SK-N-MC (cell line): ENCODE results near the gene KIFBP.

Source experiments
- EZH2 ChIP-seq: fragments of 200-600 bp; sonication (generic); IDR thresholded peaks from one replicate; pipeline ENCODE4 v1.6.1; 2017; ENCODE audit warnings: antibody characterized with exemption
- FOXP2 ChIP-seq: optimal IDR thresholded peaks from 2 replicates; pipeline ENCODE3; 2011; ENCODE audit warnings: mild to moderate bottlenecking, moderate library complexity; ENCODE audit not compliant: insufficient read depth; ENCODE audit errors: extremely low read length, control extremely low read depth
- POLR2AphosphoS5 ChIP-seq: IDR thresholded peaks from 2 replicates; pipeline ENCODE4 v1.6.1; 2012; ENCODE audit warnings: mild to moderate bottlenecking, low read depth, low read length, borderline replicate concordance

DNA sequence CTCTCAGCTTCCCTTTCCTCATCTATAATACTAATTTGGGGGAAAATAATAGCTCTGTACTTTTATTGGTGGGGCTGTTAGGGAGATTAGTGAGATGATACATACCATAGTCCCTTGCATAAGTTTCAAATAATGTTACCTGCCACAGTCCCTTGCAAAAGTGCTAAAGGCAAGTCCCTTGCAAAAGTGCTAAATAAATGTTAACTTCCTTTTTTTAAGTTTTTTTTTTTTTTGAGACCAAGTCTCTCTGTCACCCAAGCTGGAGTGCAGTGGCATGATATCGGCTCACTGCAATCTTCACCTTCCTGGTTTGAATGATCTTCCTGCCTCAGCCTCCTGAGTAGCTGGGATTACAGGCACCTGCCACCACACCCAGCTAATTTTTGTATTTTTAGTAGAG lies 55.9 kb downstream of the KIFBP start:
- TF ChIP-seq POLR2AphosphoS5 (no peak), EZH2 (no peak), FOXP2 (no peak)
